ENCODE data around the gene HRCT1. TPM values are rescaled to one million over a fixed set of nuclear protein-coding genes. Genes with fewer than 3 reads are reported as not detected.
A peak's percentile ranks its signal among the peaks of the same experiment; 100 is the strongest.

HRCT1 gene
- total RNA-seq, 1 donor from 2014 or later, result not detected

DNA sequence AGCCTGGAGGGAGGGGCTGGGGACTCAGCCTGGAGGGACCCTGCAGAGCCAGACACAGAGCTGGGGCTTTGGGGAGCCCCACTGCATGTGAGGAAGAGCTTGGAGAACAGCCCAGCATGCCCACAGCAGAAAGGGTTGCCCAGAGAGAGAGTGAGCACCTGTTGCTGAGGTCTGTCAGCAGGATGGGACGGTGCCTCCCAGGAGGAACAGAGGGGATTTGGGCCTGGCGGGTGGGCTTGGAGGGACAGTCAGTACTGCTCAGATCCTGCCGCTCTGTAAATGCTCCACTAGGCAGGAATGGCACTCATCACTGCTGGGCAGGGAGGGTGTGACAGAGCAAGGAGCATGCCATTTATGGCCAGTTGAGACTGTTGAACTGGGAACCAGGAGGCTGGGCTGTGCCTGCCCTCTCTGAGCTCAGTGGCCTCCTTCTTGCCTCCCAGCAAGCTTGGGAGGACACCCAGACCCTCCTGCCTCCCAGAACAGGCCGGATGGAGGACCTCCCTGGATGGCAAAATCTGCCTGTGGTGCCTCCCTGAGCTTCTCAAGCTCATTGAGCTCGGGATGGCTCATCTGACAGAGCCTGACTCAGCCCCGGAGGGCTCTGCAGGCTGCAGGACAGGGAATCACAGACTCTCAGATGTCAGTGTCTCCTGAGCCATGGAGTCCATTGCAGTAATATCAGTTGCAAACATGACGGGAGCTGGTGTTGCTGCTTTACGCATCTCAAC is 786 bp upstream of the HRCT1 start:
- DNase-seq (ENCODE audit: low read depth, low spot score), result no peak
- H3K9me3 Mint-ChIP-seq, result no peaks in the 10 kb centered on the region
- peaks cover 15% of the 10 kb centered on the region for H3K27me3 Mint-ChIP-seq (ENCODE audit: low read depth)
- no peak overlapping the region for H3K27ac Mint-ChIP-seq (ENCODE audit: unreplicated experiment)
- TF ChIP-seq, protein P1, sequence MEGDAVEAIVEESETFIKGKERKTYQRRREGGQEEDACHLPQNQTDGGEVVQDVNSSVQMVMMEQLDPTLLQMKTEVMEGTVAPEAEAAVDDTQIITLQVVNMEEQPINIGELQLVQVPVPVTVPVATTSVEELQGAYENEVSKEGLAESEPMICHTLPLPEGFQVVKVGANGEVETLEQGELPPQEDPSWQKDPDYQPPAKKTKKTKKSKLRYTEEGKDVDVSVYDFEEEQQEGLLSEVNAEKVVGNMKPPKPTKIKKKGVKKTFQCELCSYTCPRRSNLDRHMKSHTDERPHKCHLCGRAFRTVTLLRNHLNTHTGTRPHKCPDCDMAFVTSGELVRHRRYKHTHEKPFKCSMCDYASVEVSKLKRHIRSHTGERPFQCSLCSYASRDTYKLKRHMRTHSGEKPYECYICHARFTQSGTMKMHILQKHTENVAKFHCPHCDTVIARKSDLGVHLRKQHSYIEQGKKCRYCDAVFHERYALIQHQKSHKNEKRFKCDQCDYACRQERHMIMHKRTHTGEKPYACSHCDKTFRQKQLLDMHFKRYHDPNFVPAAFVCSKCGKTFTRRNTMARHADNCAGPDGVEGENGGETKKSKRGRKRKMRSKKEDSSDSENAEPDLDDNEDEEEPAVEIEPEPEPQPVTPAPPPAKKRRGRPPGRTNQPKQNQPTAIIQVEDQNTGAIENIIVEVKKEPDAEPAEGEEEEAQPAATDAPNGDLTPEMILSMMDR (conservative IDR thresholded peaks at IDR 0.05), result no peak
- no peak overlapping the region for H3K4me3 Mint-ChIP-seq
- peaks cover 31% of the 10 kb centered on the region for H3K4me1 Mint-ChIP-seq
- no peaks in the 10 kb centered on the region for H3K36me3 Mint-ChIP-seq (ENCODE audit: low read depth)

DNA sequence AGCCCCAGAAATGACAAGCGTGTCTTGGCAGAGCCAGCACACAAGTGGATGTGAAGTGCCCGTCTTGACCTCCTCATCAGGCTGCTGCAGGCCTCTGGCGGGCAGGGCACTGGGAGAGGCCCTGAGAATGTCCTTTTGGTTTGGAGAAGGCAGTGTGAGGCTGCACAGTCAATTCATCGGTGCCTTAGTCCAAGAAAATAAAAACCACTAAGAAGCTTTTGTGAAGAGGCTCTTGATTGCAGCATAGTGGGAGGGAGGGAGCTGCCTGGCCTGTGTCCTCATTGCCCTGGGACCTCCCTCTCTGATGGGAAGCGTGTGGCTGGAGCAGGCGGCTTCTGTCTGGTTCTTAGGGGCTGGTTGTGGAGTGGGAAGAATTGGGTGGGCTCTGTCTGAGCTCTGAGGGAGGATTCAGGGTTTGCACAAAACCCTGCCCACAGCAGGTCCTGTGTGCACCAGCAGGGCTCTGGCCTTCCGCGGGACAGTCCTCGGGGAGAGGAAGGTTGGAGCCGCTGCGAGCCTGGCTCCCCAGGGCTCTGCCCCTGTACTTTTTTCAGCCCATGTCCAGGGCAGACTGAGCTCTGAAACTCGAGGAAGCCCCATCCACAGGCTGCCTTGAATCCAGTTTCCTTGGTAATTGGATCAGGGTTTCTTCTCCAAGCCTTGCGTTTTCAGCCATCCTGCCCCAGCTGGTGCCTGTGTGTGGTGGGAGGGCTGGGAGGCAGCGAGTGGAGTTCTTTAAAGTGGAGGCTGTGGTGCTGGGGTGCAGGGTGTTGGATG is 1.1 kb downstream of the HRCT1 start:
- TF ChIP-seq, protein P1 (conservative IDR thresholded peaks at IDR 0.05), result no peak
- Mint-ChIP-seq H3K36me3 (ENCODE audit: low read depth) (no peaks in the 10 kb centered on the region), H3K9me3 (no peaks in the 10 kb centered on the region), H3K4me3 (no peak overlapping the region), H3K4me1 (peaks cover 36% of the 10 kb centered on the region), H3K27me3 (ENCODE audit: low read depth) (peaks cover 3% of the 10 kb centered on the region), H3K27ac (ENCODE audit: unreplicated experiment) (peak overlapping the region; percentile 71)
- no peak for DNase-seq (ENCODE audit: low read depth, low spot score)

DNA sequence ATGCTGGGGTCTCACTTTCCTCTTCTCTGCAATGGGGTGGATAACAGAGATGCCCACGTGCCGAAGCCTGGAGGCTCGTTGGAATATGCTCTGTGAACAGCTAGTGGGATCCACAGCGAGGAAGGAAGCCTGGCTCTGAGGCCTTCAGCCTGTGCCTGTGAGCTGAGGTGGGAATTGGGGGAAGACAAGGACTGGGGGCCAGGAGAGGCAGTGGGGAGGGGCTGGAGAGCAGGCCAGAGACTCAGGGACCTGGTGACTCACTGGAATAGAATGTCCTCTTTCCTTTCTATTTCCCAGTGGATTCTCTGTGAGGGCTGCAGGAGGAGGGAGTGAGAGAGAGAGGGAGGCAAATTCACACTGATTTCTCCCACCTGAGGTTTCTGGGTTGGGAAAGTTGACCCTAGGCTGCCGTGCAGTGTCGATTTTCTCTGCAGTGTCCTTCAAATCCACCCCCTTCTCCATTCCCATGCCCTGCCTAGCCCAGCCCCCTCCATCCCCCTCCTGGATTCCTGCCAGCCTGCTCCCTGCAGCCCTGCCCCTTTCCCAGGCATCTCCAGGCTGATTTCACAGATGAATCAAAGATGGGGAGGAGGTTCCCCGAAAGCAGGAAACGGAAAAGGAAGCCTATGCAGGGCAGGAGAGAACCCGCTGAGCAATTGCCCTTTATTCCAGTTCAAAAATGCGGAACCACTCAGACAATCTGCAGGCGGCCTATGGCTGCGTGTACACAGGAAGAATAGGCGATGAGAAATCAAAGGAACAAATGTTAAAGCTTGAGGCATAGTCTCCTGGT is 1.9 kb downstream of the HRCT1 start:
- Mint-ChIP-seq H3K36me3 (ENCODE audit: low read depth) (no peaks in the 10 kb centered on the region), H3K4me1 (peaks cover 36% of the 10 kb centered on the region), H3K27me3 (ENCODE audit: low read depth) (peaks cover 1% of the 10 kb centered on the region), H3K27ac (ENCODE audit: unreplicated experiment) (peak overlapping the region; percentile 91), H3K4me3 (no peak overlapping the region), H3K9me3 (no peaks in the 10 kb centered on the region)
- DNase-seq (ENCODE audit: low read depth, low spot score), result no peak
- TF ChIP-seq, protein P1 (conservative IDR thresholded peaks at IDR 0.05), result no peak

DNA sequence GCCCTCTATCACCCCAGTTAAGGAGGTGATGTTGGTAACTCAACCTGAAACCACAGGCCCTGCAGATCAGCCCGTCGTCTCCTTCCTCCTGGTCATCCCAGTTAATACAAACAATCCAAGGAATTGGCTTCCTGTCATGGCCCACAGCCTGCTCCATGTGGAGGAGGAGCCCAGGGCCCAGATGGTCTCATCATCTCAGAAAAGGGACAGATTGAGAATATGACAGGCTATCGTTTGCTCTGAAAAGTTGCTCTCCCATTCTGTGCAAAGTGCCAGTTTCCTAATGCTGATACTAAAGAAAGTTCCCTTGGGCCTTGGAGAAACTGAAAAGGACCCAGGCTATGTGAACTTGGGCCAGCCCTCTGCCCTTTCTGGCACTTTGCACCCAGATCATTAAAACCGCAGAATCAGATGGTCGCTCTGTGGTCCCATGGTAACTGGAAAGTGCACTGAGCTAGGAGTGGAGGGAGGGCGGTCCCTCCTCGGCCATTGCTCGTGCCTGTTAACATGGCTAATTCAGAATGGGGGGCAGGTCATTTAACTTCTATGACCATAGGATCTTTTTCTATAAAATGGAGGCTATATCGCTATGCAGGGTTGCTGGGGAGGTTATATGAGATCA is 2.6 kb downstream of the HRCT1 start:
- no peak overlapping the region for H3K4me3 Mint-ChIP-seq
- peak overlapping the region; percentile 27 for H3K27ac Mint-ChIP-seq (ENCODE audit: unreplicated experiment)
- no peaks in the 10 kb centered on the region for H3K27me3 Mint-ChIP-seq (ENCODE audit: low read depth)
- no peaks in the 10 kb centered on the region for H3K36me3 Mint-ChIP-seq (ENCODE audit: low read depth)
- H3K4me1 Mint-ChIP-seq, result peaks cover 36% of the 10 kb centered on the region
- no peaks in the 10 kb centered on the region for H3K9me3 Mint-ChIP-seq
- no peak for DNase-seq (ENCODE audit: low read depth, low spot score)
- TF ChIP-seq, protein P1 (conservative IDR thresholded peaks at IDR 0.05), result no peak

DNA sequence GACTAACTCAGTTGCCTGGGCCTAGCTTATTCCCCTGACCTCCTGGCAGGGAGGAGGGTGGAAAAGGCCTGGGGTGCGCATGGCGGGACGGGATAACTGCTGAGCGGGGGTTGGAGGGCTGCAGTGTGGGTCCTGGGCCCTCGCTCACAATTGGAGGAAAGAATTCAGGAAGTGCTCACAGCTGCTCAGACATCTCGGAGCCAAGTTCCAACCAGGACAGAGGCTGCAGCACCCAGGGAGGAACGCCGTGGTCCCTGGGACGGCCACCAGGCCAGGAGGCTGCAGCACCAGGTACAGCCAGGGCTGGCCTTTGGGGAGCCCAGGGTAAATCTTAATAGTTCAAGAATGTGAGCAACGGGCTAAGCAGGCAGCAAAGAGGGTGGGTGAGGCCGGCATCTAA is 3.3 kb downstream of the HRCT1 start, which contains the start of gene SPAAR:
Gene SPAAR, plus strand, starts transcription at position 217 of the 400 bp plus-strand sequence. CDS start 974 bp downstream, outside the sequence.
- TF ChIP-seq, protein P1 (conservative IDR thresholded peaks at IDR 0.05), result no peak
- H3K27ac Mint-ChIP-seq (ENCODE audit: unreplicated experiment), result peak within 1 kb of the TSS; percentile 57
- no peaks in the 10 kb centered on the region for H3K36me3 Mint-ChIP-seq (ENCODE audit: low read depth)
- no peak within 1 kb of the TSS for H3K4me3 Mint-ChIP-seq
- H3K9me3 Mint-ChIP-seq, result no peaks in the 10 kb centered on the region
- H3K27me3 Mint-ChIP-seq (ENCODE audit: low read depth), result no peaks in the 10 kb centered on the region
- peaks cover 36% of the 10 kb centered on the region for H3K4me1 Mint-ChIP-seq
- DNase-seq (ENCODE audit: low read depth, low spot score), result no peak

All from neural crest cell (in vitro differentiated cells).